ENCODE results near the gene KANSL1.
"Not testable (repeated sequence)": the region's sequence is repeated elsewhere in the genome, so short reads cannot be mapped to it uniquely, and the experiment has no call there.

KANSL1 gene

DNA sequence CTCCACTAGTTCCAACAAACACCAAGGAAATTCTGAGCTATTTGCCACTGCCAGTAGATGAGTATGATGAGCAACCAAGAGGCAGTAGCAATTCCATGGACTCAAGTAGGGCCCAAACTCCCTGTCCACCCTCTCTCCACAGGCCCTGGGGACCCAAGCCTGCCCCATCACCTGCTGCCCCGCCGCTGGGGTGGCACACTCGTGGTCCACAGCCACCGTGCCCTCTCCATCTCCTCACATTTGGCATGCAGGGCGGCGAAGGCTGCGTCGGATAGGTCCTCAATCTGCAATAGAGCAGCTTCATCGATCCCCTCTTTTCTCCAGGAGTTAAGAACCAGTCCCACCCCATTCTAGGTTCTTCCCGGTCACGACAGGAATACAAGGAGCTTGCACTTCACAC is 160.3 kb downstream of the KANSL1 start:
- DNase-seq, result no peak

DNA sequence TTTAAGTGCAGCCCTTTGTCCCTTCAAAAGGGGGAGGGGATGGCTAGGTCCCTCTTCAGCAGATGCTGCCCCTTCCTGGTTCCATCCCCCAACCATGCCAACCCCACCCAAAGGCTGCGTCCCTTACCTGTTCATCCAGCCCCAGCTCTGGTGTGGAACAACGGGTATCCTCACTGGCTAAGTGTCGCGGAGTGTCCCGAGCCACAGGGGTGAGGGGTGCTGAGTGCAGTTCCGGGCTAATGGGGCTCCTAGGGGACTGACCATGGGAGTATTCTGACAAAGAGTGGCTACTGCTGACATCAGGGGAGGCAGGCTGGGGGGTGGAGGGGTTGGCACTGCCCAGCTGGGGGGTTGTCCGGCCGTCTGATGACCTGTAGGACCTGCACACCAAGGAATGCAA is 161.3 kb downstream of the KANSL1 start:
- no peak for DNase-seq

DNA sequence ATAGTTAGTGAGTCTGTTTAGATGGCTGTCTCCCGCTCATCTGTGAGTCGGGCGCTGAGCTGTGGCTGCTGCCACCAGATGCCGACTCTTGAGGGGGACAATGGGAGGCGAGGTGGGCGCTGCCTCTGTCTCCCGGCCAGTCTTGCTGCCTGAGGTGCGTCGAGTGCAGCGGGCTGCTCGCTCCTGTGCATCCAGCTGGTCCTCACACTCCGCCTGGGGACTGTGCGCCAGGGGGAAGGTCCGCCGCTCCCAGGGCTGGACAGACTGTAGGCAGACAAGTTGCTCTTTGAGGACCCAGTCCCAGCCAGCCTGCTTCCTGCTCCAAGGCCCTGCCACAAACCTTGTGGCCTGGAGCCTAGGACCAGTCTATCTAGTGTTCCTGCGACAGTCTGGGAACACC is 161.8 kb downstream of the KANSL1 start:
- DNase-seq, result no peak

DNA sequence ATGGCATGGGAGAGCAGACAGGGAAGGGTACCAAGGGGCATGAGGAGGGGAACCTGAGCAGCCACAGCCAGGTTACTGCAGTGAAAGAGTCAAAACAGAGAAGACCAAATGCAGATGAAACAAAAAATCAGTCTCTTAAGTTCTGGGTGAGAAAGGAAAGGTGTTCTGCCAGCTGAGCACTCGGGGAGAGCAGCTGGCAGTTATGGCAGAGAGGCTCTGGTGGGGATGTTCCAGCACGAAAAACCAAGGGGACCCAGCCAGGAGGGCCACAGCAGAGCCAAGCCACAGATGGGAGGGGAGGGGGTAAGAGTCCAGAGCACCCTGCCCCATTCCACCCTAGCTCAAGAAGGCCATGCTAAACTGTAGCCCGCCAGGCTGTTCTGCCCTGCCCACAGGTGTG is 162.5 kb downstream of the KANSL1 start:
- DNase-seq, result no peak

DNA sequence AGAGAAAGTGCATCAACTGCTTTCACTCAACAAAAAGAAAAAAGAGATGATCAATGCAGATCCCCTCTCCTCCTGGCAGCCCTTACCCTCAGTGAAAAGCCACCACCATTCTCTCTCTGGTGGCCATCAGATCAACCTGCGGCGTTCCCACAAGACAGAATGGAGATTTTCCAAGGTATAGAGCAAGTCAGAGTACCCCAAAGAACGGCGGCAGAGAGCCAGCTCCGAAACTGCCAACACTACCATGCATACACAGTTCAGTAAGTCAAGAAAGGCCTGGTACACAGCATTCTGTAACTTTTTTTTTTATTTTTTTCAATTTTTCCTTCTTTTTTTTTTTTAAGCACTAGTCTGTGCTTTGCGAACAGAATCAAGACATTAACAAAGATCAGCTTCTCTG is 163.6 kb downstream of the KANSL1 start:
- no peak for DNase-seq

DNA sequence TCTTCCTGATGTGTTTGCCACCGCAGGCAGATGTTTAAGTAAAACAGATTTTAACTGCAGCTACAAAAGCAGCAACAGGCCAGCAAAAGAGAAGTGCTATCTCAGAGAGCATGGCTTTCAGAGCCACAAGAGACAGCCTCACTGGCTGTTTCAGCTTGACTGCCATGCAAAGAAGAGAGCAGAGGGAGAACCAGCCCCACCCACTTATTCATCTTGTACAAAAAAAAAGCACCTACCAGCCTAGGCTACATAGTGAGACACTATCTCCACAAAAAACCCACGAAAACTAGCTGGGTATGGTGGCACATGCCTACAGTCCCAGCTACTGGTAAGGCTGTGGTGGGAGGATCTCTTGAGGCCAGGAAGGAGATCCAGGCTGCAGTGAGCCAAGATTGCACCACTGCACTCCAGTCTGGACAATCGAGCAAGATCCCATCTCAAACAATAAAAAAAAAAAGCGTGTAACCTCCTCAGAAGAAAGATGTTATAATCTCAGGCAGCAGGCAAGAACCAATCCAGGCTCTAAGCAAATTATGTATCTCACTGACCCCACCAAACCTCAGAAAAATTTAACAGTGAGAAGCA is 164.2 kb downstream of the KANSL1 start:
- DNase-seq, result peak; percentile 8

DNA sequence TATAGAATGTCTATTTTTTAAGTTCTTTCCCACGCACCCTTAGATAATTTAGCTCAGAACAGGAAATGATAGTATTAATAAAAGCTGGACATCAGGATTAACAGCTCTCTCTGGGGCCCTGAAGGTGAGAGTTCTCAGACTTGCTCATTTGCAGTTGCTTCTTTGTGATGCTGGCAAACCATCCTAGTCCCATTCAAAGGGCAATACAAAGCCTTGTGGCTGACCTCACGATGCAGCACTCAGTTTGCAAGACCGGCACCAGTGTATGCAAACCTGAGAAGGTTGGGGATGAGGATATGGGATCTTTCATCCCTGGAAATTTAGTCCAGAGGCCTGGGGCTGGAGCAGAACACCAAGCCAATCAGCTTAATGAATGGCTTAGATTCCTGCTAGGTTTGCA is 164.9 kb downstream of the KANSL1 start:
- DNase-seq, result no peak

DNA sequence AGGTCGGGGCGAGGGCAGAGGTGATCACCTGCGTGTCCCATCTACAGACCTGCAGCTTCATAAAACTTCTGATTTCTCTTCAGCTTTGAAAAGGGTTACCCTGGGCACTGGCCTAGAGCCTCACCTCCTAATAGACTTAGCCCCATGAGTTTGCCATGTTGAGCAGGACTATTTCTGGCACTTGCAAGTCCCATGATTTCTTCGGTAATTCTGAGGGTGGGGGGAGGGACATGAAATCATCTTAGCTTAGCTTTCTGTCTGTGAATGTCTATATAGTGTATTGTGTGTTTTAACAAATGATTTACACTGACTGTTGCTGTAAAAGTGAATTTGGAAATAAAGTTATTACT is 165.3 kb downstream of the KANSL1 start:
- no peak for DNase-seq

DNA sequence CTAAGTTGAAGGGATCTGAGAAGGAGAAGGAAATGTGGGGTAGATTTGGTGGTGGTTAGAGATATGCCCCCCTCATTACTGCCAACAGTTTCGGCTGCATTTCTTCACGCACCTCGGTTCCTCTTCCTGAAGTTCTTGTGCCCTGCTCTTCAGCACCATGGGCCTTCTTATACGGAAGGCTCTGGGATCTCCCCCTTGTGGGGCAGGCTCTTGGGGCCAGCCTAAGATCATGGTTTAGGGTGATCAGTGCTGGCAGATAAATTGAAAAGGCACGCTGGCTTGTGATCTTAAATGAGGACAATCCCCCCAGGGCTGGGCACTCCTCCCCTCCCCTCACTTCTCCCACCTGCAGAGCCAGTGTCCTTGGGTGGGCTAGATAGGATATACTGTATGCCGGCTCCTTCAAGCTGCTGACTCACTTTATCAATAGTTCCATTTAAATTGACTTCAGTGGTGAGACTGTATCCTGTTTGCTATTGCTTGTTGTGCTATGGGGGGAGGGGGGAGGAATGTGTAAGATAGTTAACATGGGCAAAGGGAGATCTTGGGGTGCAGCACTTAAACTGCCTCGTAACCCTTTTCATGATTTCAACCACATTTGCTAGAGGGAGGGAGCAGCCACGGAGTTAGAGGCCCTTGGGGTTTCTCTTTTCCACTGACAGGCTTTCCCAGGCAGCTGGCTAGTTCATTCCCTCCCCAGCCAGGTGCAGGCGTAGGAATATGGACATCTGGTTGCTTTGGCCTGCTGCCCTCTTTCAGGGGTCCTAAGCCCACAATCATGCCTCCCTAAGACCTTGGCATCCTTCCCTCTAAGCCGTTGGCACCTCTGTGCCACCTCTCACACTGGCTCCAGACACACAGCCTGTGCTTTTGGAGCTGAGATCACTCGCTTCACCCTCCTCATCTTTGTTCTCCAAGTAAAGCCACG is 165.9 kb downstream of the KANSL1 start:
- no peak for DNase-seq

DNA sequence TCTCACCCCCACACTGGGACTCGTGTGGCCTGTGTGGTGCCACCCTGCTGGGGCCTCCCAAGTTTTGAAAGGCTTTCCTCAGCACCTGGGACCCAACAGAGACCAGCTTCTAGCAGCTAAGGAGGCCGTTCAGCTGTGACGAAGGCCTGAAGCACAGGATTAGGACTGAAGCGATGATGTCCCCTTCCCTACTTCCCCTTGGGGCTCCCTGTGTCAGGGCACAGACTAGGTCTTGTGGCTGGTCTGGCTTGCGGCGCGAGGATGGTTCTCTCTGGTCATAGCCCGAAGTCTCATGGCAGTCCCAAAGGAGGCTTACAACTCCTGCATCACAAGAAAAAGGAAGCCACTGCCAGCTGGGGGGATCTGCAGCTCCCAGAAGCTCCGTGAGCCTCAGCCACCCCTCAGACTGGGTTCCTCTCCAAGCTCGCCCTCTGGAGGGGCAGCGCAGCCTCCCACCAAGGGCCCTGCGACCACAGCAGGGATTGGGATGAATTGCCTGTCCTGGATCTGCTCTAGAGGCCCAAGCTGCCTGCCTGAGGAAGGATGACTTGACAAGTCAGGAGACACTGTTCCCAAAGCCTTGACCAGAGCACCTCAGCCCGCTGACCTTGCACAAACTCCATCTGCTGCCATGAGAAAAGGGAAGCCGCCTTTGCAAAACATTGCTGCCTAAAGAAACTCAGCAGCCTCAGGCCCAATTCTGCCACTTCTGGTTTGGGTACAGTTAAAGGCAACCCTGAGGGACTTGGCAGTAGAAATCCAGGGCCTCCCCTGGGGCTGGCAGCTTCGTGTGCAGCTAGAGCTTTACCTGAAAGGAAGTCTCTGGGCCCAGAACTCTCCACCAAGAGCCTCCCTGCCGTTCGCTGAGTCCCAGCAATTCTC is 166.8 kb downstream of the KANSL1 start:
- DNase-seq, result peak; percentile 8

DNA sequence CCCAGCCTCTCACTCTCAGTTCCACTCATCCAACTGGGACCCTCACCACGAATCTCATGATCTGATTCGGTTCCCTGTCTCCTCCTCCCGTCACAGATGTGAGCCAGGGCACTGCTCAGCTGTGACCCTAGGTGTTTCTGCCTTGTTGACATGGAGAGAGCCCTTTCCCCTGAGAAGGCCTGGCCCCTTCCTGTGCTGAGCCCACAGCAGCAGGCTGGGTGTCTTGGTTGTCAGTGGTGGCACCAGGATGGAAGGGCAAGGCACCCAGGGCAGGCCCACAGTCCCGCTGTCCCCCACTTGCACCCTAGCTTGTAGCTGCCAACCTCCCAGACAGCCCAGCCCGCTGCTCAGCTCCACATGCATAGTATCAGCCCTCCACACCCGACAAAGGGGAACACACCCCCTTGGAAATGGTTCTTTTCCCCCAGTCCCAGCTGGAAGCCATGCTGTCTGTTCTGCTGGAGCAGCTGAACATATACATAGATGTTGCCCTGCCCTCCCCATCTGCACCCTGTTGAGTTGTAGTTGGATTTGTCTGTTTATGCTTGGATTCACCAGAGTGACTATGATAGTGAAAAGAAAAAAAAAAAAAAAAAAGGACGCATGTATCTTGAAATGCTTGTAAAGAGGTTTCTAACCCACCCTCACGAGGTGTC is 167.6 kb downstream of the KANSL1 start:
- DNase-seq, result peak; percentile 95

DNA sequence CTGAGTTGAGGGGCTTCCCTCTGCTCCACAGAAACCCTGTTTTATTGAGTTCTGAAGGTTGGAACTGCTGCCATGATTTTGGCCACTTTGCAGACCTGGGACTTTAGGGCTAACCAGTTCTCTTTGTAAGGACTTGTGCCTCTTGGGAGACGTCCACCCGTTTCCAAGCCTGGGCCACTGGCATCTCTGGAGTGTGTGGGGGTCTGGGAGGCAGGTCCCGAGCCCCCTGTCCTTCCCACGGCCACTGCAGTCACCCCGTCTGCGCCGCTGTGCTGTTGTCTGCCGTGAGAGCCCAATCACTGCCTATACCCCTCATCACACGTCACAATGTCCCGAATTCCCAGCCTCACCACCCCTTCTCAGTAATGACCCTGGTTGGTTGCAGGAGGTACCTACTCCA is 168.2 kb downstream of the KANSL1 start:
- DNase-seq, result no peak

DNA sequence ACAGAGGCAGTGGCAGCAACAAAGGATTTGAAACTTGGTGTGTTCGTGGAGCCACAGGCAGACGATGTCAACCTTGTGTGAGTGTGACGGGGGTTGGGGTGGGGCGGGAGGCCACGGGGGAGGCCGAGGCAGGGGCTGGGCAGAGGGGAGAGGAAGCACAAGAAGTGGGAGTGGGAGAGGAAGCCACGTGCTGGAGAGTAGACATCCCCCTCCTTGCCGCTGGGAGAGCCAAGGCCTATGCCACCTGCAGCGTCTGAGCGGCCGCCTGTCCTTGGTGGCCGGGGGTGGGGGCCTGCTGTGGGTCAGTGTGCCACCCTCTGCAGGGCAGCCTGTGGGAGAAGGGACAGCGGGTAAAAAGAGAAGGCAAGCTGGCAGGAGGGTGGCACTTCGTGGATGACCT is 168.6 kb downstream of the KANSL1 start:
- no peak for DNase-seq

DNA sequence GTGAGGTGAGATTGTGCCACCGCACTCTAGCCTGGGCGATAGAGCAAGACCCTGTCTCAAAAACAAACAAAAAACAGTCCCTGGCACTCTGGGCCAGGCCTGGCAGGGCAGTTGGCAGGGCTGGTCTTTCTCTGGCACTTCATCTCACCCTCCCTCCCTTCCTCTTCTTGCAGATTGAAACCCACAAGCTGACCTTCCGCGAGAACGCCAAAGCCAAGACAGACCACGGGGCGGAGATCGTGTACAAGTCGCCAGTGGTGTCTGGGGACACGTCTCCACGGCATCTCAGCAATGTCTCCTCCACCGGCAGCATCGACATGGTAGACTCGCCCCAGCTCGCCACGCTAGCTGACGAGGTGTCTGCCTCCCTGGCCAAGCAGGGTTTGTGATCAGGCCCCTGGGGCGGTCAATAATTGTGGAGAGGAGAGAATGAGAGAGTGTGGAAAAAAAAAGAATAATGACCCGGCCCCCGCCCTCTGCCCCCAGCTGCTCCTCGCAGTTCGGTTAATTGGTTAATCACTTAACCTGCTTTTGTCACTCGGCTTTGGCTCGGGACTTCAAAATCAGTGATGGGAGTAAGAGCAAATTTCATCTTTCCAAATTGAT is 169.3 kb downstream of the KANSL1 start:
- DNase-seq, result no peak

DNA sequence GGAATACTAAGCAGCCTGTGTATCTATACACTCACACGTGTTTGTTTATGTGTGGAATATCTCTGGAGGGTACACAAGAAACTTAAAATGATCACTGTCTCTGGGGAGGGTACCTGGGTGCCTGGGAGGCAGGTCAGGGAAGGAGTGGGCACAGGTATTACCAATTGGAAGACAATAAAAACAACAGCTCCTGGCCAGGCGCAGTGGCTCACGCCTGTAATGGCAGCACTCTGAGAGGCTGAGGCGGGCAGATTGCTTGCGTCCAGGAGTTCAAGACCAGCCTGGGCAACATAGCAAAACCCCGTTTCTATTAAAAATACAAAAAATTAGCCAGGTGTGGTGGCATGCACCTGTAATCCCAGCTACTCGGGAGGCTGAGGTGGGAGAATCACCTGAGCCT is 169.9 kb downstream of the KANSL1 start:
- DNase-seq, result not testable (repeated sequence)

DNA sequence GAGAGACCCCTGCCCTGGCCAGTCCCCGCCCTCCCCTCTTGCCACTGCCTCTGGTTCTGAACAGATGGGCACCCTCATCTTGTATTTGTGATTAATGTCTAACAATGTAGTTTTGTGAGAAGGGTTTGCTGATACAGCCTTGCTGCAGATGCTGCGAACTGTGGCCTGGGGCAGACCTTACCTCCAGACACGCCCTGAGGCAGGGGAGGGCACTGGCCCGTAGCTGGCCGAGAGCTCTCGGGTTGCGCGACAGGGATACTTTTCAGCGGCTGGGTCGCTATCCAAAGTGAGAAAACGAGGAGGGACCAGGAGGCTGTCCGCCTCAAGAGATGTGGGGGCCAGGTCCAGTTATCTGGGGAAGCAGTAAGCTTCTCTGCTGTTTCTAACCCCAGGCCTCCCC is 172.2 kb downstream of the KANSL1 start:
- DNase-seq, result no peak

DNA sequence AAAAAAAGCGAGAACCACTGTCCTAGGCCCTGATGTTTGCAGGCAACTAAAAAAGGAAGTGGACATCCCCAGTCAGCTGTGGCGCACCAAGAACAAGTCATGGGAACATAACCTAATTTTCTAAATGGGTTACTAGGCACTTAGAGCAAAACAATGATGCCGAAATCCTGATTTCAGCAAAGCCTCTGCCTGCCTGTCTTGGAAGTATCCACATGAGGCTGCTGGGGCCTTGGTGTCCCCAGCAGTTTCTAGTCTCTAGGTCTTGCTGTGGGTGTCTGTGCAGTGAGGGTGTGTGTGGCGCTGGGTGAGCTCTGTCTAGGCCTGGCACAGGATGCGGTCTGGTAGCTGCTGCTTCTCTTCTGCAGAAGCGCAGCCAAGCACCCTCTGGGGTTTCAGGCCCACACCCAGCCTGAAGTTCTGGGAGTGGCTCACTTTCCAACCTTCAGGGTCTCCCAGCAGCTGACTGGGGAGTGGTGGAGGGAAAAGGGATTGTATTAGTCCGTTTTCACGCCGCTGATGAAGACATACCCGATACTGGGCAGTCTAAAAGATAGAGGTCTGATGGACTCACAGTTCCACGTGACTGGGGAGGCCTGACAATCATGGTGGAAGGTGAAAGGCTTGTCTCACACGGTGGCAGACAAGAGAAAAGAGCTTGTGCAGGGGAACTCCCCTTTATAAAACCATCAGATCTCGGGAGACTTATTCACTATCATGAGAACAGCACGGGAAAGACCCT is 173.0 kb downstream of the KANSL1 start:
- DNase-seq, result no peak

DNA sequence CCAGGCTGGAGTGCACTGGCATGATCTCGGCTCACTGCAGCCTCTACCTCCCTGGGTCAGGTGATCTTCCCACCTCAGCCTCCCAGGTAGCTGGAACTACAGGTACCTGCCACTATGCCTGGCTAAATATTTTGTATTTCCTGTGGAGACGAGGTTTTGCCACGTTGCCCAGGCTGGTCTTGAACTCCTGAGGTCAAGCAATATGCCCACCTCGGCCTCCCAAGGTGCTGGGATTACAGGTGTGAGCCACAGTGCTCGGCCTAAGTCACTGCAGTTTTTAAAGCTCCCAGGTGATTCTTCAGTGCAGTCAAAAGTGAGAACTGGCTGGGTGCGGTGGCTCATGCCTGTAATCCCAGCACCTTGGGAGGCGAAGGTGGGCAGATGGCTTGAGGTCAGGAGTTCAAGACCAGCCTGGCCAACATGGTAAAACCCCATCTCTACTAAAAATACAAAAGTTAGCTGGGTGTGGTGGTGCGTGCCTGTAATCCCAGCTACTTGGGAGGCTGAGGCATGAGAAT is 173.8 kb downstream of the KANSL1 start:
- DNase-seq, result not testable (repeated sequence)

DNA sequence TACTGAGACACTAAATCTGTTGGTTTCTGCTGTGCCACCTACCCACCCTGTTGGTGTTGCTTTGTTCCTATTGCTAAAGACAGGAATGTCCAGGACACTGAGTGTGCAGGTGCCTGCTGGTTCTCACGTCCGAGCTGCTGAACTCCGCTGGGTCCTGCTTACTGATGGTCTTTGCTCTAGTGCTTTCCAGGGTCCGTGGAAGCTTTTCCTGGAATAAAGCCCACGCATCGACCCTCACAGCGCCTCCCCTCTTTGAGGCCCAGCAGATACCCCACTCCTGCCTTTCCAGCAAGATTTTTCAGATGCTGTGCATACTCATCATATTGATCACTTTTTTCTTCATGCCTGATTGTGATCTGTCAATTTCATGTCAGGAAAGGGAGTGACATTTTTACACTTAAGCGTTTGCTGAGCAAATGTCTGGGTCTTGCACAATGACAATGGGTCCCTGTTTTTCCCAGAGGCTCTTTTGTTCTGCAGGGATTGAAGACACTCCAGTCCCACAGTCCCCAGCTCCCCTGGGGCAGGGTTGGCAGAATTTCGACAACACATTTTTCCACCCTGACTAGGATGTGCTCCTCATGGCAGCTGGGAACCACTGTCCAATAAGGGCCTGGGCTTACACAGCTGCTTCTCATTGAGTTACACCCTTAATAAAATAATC is 179.6 kb downstream of the KANSL1 start:
- peak; percentile 89 for DNase-seq

DNA sequence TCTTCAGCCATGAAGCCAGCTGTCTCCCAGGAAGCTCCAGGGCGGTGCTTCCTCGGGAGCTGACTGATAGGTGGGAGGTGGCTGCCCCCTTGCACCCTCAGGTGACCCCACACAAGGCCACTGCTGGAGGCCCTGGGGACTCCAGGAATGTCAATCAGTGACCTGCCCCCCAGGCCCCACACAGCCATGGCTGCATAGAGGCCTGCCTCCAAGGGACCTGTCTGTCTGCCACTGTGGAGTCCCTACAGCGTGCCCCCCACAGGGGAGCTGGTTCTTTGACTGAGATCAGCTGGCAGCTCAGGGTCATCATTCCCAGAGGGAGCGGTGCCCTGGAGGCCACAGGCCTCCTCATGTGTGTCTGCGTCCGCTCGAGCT is 180.1 kb downstream of the KANSL1 start:
- DNase-seq, result no peak

DNA sequence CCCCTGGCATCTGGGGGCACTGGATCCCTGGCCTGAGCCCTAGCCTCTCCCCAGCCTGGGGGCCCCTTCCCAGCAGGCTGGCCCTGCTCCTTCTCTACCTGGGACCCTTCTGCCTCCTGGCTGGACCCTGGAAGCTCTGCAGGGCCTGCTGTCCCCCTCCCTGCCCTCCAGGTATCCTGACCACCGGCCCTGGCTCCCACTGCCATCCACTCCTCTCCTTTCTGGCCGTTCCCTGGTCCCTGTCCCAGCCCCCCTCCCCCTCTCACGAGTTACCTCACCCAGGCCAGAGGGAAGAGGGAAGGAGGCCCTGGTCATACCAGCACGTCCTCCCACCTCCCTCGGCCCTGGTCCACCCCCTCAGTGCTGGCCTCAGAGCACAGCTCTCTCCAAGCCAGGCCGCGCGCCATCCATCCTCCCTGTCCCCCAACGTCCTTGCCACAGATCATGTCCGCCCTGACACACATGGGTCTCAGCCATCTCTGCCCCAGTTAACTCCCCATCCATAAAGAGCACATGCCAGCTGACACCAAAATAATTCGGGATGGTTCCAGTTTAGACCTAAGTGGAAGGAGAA is 180.6 kb downstream of the KANSL1 start:
- no peak for DNase-seq
